EL (cell line): Measurements from ENCODE around the gene NPY2R.

Experiments
- DNase-seq: peaks from one replicate; pipeline ENCODE4 v3.0.0-alpha.2; 2016

Gene NPY2R, protein sequence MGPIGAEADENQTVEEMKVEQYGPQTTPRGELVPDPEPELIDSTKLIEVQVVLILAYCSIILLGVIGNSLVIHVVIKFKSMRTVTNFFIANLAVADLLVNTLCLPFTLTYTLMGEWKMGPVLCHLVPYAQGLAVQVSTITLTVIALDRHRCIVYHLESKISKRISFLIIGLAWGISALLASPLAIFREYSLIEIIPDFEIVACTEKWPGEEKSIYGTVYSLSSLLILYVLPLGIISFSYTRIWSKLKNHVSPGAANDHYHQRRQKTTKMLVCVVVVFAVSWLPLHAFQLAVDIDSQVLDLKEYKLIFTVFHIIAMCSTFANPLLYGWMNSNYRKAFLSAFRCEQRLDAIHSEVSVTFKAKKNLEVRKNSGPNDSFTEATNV

DNA sequence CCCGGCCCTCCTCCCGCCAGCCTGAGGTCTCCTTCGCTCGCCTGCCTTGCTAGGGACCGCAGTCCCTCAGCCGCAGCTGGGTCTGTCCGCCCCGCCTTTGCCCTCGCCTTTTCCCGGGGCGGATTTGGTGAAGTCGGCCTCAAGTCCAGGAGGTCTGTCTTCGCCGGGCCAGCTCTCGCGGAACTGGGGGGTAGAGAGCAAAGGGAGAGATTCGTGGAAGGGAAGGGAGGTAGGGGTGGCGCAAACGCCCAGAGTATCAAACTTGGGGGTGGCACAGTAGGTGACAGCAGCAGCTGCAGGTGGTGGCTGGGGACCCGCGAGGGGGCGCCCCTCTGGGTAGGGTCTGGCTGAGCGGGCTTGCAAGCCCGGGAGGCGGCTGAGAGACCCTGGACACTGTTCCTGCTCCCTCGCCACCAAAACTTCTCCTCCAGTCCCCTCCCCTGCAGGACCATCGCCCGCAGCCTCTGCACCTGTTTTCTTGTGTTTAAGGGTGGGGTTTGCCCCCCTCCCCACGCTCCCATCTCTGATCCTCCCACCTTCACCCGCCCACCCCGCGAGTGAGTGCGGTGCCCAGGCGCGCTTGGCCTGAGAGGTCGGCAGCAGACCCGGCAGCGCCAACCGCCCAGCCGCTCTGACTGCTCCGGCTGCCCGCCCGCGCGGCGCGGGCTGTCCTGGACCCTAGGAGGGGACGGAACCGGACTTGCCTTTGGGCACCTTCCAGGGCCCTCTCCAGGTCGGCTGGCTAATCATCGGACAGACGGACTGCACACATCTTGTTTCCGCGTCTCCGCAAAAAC is at the start of gene NPY2R:
Gene NPY2R (plus strand): TSS at position 379 of the 797 bp plus-strand sequence. CDS start 5,304 bp downstream, outside the sequence.
- DNase-seq: no peak

DNA sequence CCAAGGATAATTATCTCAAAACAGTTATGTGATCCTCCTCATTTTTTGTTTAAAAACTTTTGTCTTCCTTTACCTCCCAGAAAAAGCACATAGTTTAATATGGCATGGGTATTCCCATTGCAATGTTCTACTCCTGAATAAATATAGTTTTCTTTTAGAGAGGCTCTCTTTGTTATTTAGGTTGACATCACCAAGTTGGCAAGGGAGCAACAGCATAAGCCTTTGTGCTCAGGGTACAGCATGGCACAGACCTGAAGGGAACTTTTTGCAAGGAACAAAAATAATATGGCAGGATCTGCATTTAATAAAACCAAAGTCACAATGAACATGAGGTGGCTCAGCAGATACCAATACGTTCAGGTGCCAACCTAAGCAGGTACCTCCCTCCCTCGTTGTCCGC is 47.1 kb upstream of the NPY2R start:
- DNase-seq: no peak

DNA sequence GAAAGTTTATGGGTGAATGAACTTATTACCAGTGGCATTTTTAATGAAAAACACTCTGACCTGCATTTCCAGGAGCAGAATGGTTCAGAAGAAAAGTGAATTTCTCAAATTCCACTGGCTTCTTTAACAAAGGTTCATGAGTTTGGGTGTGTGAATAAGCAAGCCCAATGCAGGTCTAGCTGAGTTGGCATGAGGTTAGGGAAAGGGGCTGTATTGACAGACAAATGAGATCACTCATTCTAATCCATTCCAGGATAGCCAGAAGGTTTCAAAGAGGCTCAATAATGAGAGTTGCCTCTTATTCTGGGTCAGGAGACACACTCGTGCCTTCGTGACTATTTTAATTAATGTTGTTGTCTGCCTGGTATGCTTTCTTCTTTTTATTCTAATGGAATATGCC is 43.7 kb upstream of the NPY2R start:
- no peak for DNase-seq

DNA sequence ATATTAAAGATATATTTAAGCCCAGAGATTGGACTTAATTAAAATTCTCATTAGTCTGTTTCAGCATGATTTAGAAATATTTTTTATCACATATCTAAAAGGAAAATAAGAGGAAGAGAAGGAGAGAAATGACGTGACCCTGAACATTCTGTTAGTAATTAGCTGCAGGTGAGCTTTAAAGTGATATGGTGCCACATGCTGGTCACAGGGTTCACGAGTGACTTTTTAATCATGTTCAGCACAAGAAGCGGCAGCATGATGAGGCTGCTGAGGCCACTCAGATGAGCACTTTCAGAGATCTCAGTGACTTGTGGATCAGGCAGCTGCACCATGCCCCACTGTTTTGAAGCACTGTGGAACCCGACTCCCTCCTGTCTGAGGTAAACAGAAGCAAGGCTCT is 37.9 kb upstream of the NPY2R start:
- no peak for DNase-seq

DNA sequence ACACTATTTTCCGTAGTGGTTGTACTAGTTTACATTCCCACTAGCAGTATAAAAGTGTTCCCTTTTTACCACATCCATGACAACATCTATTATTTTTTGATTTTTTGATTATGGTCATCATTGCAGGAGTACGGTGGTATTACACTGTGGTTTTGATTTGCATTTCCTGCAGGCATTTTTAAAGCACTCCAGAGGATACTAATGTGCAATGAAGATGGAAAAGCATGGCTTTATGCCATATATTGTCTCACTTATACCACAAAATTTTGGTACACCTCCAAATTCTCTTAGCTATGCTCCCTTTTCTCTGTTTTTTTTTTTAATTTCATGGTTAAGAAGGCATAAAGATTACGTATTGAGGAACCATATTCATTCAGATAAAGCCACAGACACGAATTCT is 35.1 kb upstream of the NPY2R start:
- DNase-seq: no peak

DNA sequence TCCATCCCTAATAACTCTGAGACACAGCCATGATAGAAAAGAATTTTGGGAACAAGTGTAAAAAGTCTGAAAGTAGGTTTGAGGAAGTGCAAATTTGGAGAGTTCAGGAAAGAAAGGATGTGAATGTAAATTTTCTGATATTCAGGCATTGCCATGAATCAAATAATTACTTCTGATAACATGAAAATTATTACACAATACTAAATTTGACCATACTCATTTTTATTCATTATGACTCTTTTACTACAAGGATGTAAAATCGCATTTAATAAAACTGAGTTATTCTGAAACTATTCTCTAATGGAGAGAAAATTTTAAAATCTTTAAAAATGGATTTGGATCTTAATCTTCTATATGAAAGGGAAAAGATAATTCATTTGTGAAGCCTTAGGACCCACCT is 33.8 kb upstream of the NPY2R start:
- DNase-seq: no peak

DNA sequence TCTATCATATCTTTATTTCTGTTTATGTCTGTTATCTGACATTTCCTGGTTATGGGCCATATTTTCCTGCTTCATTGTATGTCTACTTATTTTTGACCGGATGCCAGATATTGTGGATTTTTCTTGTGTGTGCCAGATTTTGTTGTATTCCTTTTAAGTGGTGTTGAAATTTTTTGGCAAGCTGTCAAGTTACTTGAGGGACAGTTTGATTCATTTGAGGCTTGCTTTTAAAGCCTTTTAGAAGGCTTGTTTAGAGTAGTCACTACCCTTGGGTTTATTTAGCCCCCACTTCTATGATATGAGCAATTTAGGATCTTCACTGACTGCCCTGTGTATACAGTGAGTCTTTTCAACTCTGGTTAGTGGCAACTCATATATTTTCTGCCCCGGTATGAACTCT is 29.2 kb upstream of the NPY2R start:
- no peak for DNase-seq

DNA sequence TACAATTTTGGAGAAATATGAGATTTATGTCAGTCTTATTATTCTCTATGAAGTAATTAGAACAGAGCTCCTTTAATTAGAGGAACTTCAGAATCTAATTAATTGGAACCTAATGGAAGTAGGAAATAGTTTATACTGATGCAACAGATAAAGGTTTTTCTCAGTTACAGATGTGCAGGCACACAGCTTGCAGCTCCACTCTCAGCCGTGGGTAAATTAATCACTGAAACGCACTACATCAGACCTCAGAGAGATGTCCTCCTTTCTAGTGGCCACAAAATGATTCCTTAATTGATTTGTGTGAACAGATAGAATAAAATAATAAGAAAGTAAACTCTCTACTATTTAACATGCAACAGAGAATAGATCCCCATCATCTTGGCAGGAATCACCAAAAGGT is 21.5 kb upstream of the NPY2R start:
- no peak for DNase-seq

DNA sequence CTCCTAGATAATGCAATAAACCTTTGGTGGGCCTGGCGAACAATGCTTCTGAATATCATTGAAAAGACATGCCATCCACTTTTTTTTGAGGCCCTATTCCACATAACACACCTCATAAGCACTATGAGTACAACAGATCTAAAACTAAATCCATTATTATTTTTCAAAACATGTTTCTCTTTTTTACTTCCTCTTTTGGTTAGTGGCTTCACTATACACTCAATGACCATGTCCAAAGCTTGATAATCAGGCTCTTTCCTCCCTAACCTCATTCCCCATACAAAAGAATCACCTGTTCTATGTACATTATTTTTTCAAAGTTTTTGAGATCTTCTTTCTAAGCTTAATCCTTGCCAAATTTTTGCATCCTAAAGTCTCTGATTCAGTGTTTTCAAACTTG is 20.4 kb upstream of the NPY2R start:
- no peak for DNase-seq

DNA sequence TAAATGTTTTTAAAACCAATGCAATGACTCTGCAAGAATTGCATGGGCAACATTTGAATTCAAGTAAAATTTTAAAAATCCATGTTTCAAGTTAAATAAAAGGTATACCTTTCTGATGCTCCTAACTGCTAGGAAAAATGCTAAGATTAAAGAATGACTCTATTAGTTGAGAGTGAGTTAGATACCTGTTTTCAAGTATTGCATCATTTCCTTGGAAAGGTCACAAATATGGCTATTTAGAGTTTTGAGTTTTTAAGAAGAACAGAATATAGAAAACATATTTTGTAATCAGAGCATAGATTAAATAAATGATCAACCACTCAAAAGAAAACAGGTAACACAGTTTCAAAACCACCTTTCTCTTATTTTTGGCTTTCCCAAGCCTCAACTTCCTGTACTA is 18.3 kb upstream of the NPY2R start:
- DNase-seq: no peak

DNA sequence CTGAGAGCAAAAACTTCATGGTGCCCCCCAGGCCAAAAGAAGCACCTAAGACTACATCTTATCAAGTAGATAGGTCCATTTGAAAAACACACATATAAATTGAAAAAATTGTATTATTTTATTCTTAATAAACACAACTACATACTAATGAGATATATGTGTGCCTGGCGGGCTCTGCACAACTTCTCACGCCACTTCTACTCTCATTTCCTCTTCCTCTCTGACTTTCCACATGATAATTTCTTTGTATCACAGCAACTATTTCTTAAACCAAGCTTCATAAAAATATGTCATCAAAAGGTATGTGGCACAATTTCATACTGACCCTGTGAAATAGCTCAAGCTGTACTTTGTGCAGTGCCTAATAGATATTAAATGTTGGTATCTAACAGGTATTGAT is 10.7 kb upstream of the NPY2R start:
- DNase-seq: no peak

DNA sequence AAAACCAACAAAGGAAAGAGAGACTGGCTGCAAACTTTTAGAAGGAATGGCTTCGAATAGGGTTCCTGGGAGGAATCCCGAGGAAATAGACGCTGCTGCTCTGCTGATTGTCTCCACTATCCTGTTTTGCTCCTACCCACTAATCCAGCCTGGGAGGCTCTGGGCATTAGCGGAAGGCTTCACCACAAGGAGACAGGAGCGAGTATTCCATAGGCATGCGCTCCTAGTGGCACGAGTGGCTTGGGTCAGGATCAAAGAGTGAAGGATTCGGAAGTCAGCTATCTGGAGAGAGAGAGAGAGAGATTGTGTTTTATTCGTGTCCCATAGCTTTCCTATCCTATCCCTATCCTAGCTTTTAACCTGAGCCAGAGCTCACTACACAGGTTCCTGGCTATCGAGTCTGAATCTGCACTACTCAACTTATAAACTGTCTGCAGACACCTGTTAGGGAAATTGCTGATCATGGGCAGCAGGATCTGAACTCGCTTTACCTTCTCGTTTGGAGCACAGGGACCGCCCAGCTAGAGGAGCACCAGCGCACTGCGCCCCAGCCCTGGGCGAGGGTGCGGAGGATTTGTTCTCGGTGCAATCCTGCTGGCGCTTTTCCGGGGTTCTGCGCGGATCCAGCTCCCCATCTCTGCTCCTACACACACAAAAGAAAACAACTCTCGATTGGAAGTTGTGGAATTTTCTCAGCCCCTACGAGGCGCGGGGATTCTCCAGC is 740 bp upstream of the NPY2R start:
- no peak for DNase-seq

DNA sequence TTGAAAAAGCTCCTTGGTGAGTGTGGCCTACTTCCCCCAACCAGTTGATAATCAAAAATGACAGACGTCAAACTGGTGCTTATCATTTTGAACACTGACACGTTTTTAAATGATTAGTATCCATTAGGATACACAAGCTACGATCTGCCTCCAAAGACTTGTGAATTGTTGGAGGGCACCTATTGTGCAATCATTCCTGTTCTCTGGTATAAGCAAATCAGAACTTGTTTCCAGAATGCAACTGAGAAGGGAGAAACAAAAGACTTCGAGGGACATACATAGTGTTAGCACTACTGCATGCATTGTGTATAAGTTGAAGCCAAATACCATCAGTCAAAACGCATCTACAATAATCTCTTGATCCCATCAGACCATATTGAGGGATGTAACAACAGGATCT is 11.6 kb downstream of the NPY2R start:
- no peak for DNase-seq

DNA sequence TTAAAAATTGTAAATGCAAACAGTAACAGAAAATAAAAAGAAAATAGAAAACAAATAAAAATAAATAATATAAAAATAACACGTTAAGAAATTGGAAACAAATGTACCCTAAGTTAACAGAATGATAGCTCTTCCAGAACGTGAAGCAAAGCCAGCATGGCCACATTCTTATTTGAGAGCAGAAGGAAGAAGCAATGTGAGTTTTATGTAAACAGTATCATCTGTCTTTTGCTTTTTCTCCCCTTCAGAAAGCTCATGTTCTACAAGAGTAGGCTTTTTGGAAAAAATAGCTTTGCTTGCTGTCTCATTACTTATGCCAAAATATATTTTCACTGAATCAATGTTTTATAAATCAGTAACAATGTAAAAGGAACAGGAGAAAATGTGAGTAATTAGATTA is 18.7 kb downstream of the NPY2R start:
- DNase-seq: no peak

DNA sequence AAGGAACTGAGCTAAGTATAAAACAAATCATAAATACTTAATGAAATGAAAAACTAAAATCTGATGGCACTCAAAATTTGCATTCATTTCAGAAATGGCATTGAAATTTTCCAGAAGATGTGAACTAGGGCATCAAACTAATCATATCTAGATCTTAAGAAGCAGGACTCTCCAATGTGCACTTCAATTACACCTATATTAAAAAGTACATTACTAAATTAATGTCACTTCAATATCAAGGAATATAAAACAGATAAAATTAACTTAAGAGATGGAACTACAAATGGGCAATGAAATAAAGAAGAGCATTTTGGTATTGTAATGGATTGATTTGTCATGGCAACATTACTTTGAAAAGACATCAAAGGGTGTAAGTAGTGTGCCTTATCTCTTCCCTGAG is 20.3 kb downstream of the NPY2R start:
- DNase-seq: no peak

DNA sequence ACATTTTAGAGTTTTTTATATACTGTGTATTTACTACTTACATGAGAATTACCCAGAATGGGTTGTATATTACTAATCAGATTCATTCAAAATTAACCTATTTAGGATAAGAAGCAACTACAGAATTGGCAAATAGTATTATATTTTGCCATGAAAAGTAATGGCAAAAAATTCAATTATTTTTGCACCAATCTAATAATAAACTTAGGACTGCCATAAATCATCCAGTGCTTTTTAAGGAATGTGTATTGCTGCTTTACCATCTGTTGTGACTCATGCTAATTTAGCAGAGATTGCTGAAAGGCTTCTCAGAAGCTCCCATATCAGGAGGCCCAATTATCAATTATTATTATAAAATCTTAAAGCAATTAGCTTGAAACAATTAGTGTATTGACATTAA is 24.0 kb downstream of the NPY2R start:
- no peak for DNase-seq

DNA sequence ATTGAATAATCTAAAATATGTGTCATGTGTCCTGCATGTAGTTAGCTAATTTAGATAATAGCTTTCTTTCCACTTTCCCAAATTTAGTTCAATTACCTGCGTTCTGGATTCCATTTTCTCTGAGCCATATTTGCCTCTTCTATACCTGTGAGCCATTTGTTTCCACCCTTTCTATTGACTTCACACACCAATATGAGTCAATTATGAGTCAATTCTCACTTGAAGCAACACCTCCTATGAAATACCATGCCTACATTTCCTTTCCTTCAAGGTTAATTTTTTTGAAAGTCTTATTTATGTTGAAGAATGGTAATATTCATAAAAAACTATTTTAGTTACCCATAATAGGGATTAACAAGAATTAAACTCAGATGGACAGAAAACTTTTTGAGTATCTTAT is 25.8 kb downstream of the NPY2R start:
- DNase-seq: no peak

DNA sequence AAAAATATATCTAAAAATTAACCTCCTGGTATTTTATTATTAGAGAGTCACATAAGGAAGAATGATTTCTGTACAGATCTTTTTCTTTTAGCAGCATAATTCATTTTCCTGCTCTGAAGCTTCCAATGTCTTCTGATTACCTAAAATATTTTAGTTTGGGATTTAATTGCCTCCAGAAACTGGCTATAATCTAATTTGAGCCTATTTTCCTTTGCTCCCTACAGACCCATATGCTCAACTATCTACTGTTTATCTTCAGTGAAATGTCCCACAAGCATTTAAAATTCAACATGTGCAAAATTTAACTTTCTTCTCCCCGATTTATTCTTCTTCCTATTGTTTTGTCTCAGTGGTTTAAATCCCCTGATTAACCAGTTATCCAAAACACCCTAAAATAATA is 29.1 kb downstream of the NPY2R start:
- DNase-seq: no peak

DNA sequence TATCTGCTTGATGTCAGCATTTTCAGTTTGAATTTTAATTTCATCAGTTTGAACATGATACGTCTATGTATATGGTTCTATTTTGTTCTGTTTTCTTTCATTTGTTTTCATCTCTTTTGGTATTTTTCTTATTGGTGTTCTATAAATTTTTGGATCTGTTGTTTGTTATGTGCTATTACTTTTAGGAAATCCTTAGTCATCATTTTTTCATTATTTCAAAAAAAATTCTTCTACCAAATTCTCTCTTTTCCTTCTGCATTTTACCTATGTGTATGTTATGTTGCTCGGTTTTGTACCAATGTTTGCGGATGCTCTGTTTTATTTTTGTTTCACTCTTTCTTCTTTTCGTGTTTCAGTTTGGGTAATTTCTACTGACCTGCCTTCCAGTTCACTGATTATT is 32.8 kb downstream of the NPY2R start:
- DNase-seq: no peak

DNA sequence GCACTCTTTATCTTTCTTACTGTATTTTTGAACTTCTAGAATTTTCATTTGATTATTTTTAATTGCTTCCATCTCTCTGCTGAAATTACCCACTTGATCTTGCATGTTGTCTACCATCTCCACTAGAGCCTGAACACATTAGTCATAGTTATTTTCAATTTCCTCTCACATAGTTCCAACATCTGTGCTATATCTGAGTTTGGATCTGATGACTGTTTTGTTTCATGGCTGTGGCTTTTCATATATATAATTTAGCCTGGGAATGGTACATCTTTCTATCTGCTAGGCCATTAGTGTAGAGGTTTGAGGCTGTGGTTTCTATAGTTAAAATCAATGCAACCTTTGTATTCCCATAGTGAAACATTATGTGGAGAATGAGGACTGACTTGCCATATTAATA is 33.2 kb downstream of the NPY2R start:
- no peak for DNase-seq

DNA sequence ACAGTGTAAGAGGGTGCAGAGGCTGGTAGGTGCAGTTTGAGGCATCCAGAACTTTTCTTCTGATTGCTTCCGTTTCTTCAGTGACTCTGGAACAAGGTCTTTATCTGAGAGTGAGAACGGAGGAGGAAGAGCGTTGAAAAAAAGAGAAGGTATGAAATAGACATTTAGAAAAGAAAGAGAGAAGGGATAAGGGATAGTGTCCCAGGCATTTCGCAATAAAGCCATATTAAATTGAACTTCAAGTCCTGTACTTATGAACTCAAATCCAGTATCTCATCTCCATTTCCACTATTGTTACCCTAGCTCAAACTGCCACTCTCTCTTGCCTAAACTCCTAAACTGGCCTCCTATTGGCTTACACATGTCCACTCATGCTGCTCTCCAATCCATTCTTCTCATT is 36.7 kb downstream of the NPY2R start:
- DNase-seq: no peak

DNA sequence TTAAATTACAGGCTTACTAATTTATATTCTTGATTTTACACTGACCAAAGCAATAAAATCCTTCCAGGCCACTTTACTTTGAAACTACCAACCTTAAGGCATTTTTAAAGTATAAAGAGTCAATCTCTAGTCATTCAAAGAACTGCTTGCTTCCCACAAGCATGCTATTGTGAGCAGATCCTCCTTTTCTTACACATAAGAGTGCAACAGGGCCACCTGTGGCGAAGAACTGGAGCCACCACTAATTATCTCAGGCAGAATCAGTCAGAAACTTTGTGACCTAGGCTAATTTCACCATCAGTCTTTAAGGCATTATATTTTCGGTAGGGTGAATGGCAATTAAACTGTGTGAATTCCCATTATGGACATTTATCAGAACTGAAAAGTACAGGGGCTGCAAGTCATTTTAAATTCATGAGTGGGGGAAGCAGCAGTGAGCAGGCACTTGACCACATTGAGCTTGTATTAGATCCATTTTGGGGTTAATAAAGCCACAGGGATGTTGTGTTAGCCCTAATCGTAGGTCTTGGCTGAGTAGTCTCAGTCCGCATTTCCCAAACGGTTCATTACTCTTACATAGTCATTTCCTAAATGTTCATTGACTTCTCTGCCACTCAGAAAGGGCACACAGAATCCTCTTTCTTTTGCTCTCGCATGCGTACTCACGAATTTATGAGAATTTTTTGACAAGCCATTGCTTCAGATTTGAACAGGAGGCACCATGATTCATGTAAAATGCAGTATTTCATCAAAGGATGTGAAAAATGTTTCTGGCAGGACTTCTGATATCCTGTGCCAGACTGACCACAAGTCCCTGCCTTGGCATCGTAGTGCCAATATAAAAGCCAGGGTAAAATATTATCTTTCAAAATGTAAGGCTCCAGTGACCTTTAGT is 39.8 kb downstream of the NPY2R start:
- DNase-seq: no peak
